Measurements from ENCODE around the gene GPX8. TPM values are rescaled to one million over a fixed set of nuclear protein-coding genes. Genes with fewer than 3 reads are reported as not detected.
A peak's percentile ranks its signal among the peaks of the same experiment; 100 is the strongest.

Gene GPX8
- total RNA-seq, 1 experiment from 2014 or later, result 49.3 TPM

DNA sequence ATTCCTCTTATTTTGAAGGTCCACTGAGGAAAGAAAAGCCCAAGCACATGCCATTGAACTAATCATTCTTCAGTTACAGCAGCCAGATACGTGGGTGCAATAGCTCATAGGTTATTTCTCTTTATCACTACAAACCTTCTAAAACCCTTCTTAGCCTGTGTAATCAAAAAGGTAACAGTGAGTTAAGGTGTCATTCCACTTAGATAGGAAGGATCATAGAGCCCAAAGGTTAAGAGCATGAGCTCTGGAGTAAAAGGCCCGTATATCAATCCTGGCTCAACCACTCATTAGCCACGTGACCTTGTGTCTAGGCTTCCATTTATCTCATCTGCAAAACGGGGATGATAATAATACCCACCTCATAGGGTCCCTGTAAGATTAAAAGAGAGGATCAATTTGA lies 2.7 kb downstream of the GPX8 start:
- DNase-seq (ENCODE audit: low read depth), result no peak
- in situ Hi-C loops (cut with HindIII; ENCODE audit: low pct_unique_long_range_greater_than_20kb, low sequenced_read_pairs), result no loop called here

DNA sequence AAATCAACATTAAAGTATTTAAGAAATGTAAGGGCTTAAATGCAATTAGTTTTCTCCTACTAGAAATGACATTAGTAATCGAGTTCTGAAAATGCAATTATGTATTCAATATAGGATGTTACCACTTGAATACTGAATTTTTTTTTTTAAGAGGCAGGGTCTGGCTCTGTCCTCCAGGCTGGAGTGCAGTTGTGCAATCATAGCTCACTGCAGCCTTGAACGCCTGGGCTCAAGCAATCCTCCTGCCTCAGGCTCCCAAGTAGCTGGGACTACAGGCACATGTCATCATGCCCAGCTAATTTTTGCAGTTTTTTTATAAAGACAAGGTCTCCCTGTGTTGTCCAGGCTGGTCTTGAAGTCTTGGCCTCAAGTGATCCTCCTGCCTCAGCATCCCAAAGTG lies 11.5 kb downstream of the GPX8 start:
- DNase-seq (ENCODE audit: low read depth), result no peak
- in situ Hi-C loops (cut with HindIII; ENCODE audit: low pct_unique_long_range_greater_than_20kb, low sequenced_read_pairs), result loop anchor here (10.0 kb wide), 1 partner anchor 233 kb away; no protein-coding TSS in a partner anchor

DNA sequence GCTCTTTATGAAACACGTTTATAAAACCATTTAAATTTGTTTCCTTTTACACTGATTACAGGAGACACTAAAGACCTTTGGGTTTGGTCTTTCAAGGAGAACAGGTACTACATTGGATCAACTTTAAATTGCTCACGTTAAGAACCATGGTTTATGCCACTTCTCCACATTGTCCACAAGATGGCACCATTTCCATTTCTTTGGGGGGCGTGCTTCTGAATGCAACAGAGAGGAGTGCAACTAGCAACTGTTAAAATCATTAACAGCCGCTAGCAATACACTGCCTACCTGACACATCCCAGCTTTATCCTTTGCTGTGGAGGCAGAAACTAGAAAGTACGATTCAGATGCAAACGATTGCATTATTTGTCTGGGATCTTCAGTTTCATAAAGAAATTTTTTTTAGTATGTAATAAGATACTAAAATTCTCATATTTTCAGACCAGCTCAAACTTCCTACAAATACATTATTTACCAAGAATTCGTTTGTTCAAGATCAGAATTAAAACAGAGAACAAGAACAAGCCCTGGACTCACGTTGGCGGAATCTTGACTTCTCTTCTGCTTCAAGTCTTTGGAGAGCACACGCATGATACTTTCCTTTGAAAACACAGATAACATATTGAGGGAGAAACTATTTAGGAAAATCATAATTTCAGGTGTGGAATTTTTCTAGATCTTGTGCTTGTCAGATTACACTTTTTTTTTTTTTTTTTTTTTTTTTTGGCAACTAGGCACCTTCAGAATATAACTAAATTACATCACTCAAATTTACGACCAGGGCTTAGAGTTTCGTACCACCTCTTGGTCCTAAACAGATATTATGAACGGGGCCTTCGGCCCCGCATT lies 12.3 kb downstream of the GPX8 start:
- peak; percentile 56 for DNase-seq (ENCODE audit: low read depth)
- in situ Hi-C loops (cut with HindIII; ENCODE audit: low pct_unique_long_range_greater_than_20kb, low sequenced_read_pairs), result loop anchor here (10.0 kb wide), 1 partner anchor 233 kb away; no protein-coding TSS in a partner anchor

DNA sequence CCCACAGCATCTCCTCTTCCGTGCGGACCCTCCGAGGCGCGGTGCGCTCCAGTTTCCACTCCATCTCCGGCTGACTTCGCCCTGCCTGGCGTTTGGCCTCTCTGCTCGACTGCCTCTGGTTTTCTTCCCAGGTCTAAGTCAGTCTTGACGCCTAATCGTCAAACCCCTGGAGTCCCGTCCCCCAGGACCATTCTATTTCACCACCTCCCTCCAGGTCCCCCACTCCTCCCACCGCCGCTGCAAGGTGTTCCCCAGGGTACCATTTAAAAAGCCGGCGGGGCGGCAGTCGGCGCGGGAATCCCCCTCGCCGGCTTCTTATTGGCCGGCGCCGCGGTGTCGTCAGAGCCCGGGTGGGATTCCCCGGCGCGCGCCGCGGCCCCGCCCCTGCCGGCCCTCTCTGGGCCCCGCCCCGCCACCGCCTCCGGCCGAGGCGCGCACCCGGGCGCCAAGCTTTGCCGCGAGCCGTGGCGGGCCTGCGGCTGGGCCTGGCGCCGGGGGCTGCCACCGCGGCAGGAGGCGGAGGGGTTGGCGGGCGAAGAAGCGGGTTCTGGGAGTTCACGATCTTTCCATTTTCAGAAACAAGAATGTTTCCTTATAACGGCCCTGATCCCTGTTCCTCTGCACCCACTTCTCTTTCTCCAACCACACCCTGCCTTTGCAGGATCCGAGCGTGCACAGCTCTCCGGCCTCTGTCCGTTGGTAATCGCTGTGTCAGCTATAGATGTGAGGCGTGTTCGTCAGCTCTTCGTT lies 13.1 kb downstream of the GPX8 start, which contains the start of gene CDC20B:
Gene CDC20B (minus strand): TSS at position 241 of the 750 bp plus-strand sequence. CDS start 177 bp downstream, at position 64.
- in situ Hi-C loops (cut with HindIII; ENCODE audit: low pct_unique_long_range_greater_than_20kb, low sequenced_read_pairs), result loop anchor here (10.0 kb wide), 1 partner anchor 232 kb away; no protein-coding TSS in a partner anchor

GRCh38 chr5:55173687-55174230 lies 13.8 kb downstream of the GPX8 start:
- DNase-seq (ENCODE audit: low read depth), result no peak
- in situ Hi-C loops (cut with HindIII; ENCODE audit: low pct_unique_long_range_greater_than_20kb, low sequenced_read_pairs), result loop anchor here (10.0 kb wide), 1 partner anchor 231 kb away; no protein-coding TSS in a partner anchor

More for the DNA sequence above, 13.1 kb downstream of the GPX8 start, which contains the start of gene CDC20B:
- DNase-seq (ENCODE audit: low read depth), result peak; percentile 68

GRCh38 chr5:55175781-55176175 lies 15.8 kb downstream of the GPX8 start:
- in situ Hi-C loops (cut with HindIII; ENCODE audit: low pct_unique_long_range_greater_than_20kb, low sequenced_read_pairs), result loop anchor here (10.0 kb wide), 1 partner anchor 229 kb away; no protein-coding TSS in a partner anchor

DNA sequence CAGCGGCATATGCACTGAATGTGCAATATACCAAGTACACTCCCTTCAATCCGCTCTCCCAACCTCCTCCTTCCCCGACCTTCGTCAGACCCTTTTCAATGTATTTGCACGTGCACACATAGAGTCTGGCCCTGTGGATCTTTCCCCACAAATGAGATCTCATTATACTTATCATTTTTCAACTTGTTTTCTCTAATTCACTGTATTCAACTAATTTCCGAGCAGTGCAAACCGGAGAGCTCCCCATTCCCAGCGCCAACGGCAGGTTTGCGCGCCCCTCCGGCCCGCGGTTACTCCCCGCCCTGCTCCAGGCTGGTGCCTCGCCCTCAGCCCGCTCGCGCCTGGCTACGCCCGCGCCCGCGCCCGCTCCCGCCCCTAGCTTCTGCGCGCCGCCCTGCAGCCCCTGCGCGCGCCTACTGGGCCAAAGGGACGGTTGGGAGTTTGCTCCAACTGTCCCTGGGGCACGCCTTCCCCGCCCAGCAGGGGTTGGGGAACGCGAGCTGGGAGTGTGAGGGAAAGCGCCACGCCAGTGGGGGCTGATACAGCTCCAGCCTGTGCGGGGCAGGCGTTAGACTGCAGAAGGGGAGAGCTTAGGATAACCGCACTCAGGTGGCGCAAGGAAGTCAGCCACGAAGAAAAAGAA lies 16.3 kb downstream of the GPX8 start:
- in situ Hi-C loops (cut with HindIII; ENCODE audit: low pct_unique_long_range_greater_than_20kb, low sequenced_read_pairs), result loop anchor here (10.0 kb wide), 1 partner anchor 229 kb away; no protein-coding TSS in a partner anchor
- peak; percentile 78 for DNase-seq (ENCODE audit: low read depth)

More at GRCh38 chr5:55175781-55176175, 15.8 kb downstream of the GPX8 start:
- DNase-seq (ENCODE audit: low read depth), result no peak

GRCh38 chr5:55177078-55177477 lies 17.1 kb downstream of the GPX8 start:
- no peak for DNase-seq (ENCODE audit: low read depth)
- in situ Hi-C loops (cut with HindIII; ENCODE audit: low pct_unique_long_range_greater_than_20kb, low sequenced_read_pairs), result loop anchor here (10.0 kb wide), 1 partner anchor 228 kb away; no protein-coding TSS in a partner anchor

DNA sequence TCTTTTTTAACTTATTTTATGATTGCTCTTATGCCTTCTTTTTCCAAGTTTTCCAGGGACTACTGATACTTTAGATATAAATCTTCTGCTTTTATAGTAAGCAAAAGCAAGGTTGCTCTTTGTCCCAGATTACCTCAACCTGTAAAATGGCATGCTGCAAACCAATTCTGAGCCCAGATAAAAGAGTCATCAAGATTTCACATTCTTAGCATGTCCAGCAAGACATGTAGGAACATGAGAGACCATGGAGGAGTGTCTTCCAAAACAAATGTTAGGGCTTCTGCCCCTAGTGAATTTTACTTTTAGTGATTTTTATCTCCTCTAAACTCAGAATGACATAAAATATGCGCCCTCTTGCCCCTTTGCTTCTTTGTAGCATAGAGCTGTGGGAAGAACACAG lies 20.0 kb downstream of the GPX8 start:
- in situ Hi-C loops (cut with HindIII; ENCODE audit: low pct_unique_long_range_greater_than_20kb, low sequenced_read_pairs), result no loop called here
- DNase-seq (ENCODE audit: low read depth), result no peak

DNA sequence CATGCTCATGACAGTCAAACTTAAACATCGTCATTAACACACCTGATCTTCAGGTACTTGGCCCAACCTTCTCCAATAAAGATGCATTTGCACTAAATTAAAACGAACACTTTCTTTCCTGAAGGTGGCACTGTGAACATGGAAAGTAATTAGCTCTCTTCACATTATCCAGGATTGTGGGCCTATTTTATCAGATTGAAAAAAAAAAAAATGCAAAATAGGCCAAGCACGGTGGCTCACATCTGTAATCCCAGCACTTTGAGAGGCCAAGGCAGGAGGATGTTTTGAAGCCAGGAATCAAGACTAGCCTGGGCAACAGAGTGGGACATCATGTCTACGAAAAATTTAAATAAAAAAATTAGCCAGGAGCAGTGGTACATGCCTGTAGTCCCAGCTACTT lies 27.4 kb downstream of the GPX8 start:
- peak; percentile 23 for DNase-seq (ENCODE audit: low read depth)
- in situ Hi-C loops (cut with HindIII; ENCODE audit: low pct_unique_long_range_greater_than_20kb, low sequenced_read_pairs), result no loop called here

GRCh38 chr5:55188656-55189540 lies 28.9 kb downstream of the GPX8 start:
- in situ Hi-C loops (cut with HindIII; ENCODE audit: low pct_unique_long_range_greater_than_20kb, low sequenced_read_pairs), result no loop called here
- DNase-seq (ENCODE audit: low read depth), result no peak

- DNase-seq (ENCODE audit: low read depth), result no peak
- in situ Hi-C loops (cut with HindIII; ENCODE audit: low pct_unique_long_range_greater_than_20kb, low sequenced_read_pairs), result no loop called here
These were observed 31.2 kb downstream of the GPX8 start for GRCh38 chr5:55191165-55191564.

DNA sequence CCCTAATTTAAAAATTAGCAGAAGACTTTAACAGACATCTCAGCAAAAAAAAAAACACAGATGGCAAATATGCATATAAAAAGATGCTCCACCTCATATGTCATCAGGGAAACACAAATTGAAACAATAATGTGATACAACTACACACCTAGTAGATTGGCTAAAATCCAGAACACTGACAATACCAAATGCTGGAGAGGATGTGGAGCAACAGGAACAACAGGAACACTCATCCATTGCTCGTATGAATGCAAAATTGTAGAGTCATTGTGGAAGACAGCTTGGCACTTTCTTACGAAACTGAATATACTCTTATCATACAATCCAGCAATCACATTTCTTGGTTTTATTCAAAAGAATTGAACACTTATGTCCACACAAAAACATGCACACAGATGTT lies 45.0 kb downstream of the GPX8 start:
- DNase-seq (ENCODE audit: low read depth), result no peak
- in situ Hi-C loops (cut with HindIII; ENCODE audit: low pct_unique_long_range_greater_than_20kb, low sequenced_read_pairs), result no loop called here

- in situ Hi-C loops (cut with HindIII; ENCODE audit: low pct_unique_long_range_greater_than_20kb, low sequenced_read_pairs), result no loop called here
- DNase-seq (ENCODE audit: low read depth), result no peak
These were observed 51.4 kb downstream of the GPX8 start for GRCh38 chr5:55211184-55211874.
